ENCODE measurements around the gene NAT16. TPM values are rescaled to one million over a fixed set of nuclear protein-coding genes. Genes with fewer than 3 reads are reported as not detected.

NAT16 gene
- total and polyA plus RNA-seq, 2 of the 13 experiments (the other 11 are each of a cell fraction or from before 2014, with no cell fraction given): 0.04 TPM; not detected in 1

DNA sequence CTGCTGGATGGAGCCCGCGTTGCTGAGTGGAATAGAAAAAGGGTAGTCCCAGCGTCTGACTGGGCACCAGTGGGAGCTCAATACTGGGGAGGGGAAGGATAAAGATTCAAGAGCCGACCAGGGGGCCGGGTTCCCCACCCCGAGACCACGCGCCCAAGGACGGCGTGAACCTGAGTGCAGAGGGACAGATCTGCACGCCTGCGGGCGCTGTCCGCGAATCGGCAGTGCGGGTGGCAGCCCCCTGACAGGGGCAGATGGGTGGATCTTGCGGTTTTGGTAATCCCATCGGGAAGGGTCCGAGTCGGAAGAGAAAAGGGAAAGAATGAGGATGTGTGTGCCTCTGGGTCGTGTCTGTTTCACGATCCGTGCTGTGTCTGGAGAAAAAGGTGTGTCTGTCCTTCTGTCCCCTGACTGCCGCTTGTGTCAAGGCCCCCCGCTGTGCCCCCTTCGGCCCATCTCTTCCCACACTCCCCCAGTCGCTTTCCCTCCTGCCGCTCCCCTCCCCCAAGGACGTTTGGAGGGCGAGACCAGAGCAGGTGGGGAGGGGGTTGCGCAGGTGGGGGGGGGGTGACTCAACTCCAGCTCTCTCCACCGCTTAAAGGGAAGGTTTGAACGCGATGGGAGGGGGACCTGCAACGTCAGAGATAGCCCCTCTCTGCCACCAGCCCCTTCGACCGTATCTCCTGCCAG, 14.0 kb downstream of the NAT16 start:
- intact Hi-C loops (cut with micrococcal nuclease; ENCODE audit: unreplicated experiment): no loop called here
- FAIRE-seq (no peak), ATAC-seq (no peak), DNase-seq (ENCODE audit: low spot score) (no peak)
- Histone ChIP-seq H3K79me2 (ENCODE audit: insufficient read depth, low read length) (no peaks in the 10 kb centered on the region), H3K9ac (ENCODE audit: insufficient read depth, low read depth, low read length) (no peak overlapping the region), H3K27me3 (ENCODE audit: control insufficient read depth in 1 of 2, insufficient read depth in 2 of 2, low read length in 2 of 2) (peaks cover 5 to 58% of the 10 kb centered on the region in 2 experiments; a peak in 4 of 5 replicates), H3K4me3 (replicated peaks in 1 of 3; ENCODE audit: insufficient read depth in 1 of 3, low read depth in 2 of 3, low read length in 3 of 3) (peak overlapping the region in 1 of 3 experiments; percentile 55; a peak in 1 of 6 replicates), H3K36me3 (replicated peaks in 1 of 2; ENCODE audit: control insufficient read depth in 1 of 2, insufficient read depth in 2 of 2, low read length in 2 of 2) (no peaks in the 10 kb centered on the region), H3K27ac (ENCODE audit: extremely low read length, insufficient read depth, low read length) (no peak overlapping the region), H4K20me1 (ENCODE audit: insufficient read depth, low read length) (peaks cover 9% of the 10 kb centered on the region; the same call in 1 of the 2 replicates), H3K9me3 (ENCODE audit: low read length) (no peaks in the 10 kb centered on the region), H2AFZ (ENCODE audit: low read length) (no peak overlapping the region), H3K4me1 (ENCODE audit: insufficient read depth, low read length) (peaks cover 49% of the 10 kb centered on the region), H3K4me2 (ENCODE audit: low read depth, low read length) (peak overlapping the region; percentile 73)
- in situ Hi-C loops (cut with HindIII; ENCODE audit: extremely low pct_ligation_motif_present, low pct_unique_long_range_greater_than_20kb): no loop called here
- ChIA-PET POLR2A (interaction anchor here (0.7 to 1.4 kb wide), 10 partner anchors 8 to 69 kb away, joined by 3 to 6 read pairs (median 3); partner anchors contain the start of gene PLOD3), CTCF (ENCODE audit: low intra/inter-chr PET ratio, low total read pairs) (no interaction called here)
- WGBS (ENCODE audit: low lambda C conversion rate): 20% methylated on average over 37 of the region's 38 CpGs
- BruUV-seq (replicated peaks): no TSS peak
- TF ChIP-seq BHLHE40 (IDR thresholded peaks at IDR 0.05; ENCODE audit: low read length): no peak
- no peak for TF ChIP-seq ZIK1 (CRISPR knock-in tag; IDR thresholded peaks at IDR 0.05; ENCODE audit: borderline replicate concordance, low read depth)
- no peak for TF ChIP-seq TAF1 (CRISPR knock-in tag; IDR thresholded peaks at IDR 0.05)
- no peak for TF ChIP-seq SOX6 (IDR thresholded peaks at IDR 0.05)
- TF ChIP-seq SOX6 (CRISPR knock-in tag; IDR thresholded peaks at IDR 0.05): no peak
- TF ChIP-seq, protein P1, sequence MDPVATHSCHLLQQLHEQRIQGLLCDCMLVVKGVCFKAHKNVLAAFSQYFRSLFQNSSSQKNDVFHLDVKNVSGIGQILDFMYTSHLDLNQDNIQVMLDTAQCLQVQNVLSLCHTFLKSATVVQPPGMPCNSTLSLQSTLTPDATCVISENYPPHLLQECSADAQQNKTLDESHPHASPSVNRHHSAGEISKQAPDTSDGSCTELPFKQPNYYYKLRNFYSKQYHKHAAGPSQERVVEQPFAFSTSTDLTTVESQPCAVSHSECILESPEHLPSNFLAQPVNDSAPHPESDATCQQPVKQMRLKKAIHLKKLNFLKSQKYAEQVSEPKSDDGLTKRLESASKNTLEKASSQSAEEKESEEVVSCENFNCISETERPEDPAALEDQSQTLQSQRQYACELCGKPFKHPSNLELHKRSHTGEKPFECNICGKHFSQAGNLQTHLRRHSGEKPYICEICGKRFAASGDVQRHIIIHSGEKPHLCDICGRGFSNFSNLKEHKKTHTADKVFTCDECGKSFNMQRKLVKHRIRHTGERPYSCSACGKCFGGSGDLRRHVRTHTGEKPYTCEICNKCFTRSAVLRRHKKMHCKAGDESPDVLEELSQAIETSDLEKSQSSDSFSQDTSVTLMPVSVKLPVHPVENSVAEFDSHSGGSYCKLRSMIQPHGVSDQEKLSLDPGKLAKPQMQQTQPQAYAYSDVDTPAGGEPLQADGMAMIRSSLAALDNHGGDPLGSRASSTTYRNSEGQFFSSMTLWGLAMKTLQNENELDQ (CRISPR knock-in tag; IDR thresholded peaks at IDR 0.05; ENCODE audit: borderline replicate concordance): no peak
- TF ChIP-seq, protein P2, sequence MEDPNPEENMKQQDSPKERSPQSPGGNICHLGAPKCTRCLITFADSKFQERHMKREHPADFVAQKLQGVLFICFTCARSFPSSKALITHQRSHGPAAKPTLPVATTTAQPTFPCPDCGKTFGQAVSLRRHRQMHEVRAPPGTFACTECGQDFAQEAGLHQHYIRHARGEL (CRISPR knock-in tag; IDR thresholded peaks at IDR 0.05): no peak
- TF ChIP-seq TRAFD1 (CRISPR knock-in tag; IDR thresholded peaks at IDR 0.05; ENCODE audit: borderline replicate concordance): no peak
- TF ChIP-seq JARID2 (CRISPR knock-in tag; IDR thresholded peaks at IDR 0.05; ENCODE audit: insufficient replicate concordance): peak; percentile 1
- TF ChIP-seq, protein P3, sequence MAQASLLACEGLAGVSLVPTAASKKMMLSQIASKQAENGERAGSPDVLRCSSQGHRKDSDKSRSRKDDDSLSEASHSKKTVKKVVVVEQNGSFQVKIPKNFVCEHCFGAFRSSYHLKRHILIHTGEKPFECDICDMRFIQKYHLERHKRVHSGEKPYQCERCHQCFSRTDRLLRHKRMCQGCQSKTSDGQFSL (CRISPR knock-in tag; IDR thresholded peaks at IDR 0.05): no peak
- no peak for TF ChIP-seq CEBPB (IDR thresholded peaks at IDR 0.05; ENCODE audit: borderline replicate concordance, low read depth, low read length)
- TF ChIP-seq REST (IDR thresholded peaks at IDR 0.05; ENCODE audit: borderline replicate concordance in 1 of 2, low read depth in 1 of 2, low read length in 2 of 2): peak in 1 of 2 experiments; percentile 54; a peak in 3 of 4 replicates
